ENCODE measurements around the gene CEP112.

CEP112 gene

GRCh38 chr17:65851965-65852736 lies 339.8 kb downstream of the CEP112 start:
- TF ChIP-seq GATA3 (IDR thresholded peaks at IDR 0.05; ENCODE audit: low read depth, low read length), result no peak
- TF ChIP-seq GATA2 (IDR thresholded peaks at IDR 0.05; ENCODE audit: low read depth, low read length), result no peak

- no peak for TF ChIP-seq GATA3 (IDR thresholded peaks at IDR 0.05; ENCODE audit: low read depth, low read length)
- TF ChIP-seq GATA2 (IDR thresholded peaks at IDR 0.05; ENCODE audit: low read depth, low read length), result no peak
Observed at GRCh38 chr17:65850486-65850885, 341.4 kb downstream of the CEP112 start.

- TF ChIP-seq GATA3 (IDR thresholded peaks at IDR 0.05; ENCODE audit: low read depth, low read length) (no peak), GATA2 (IDR thresholded peaks at IDR 0.05; ENCODE audit: low read depth, low read length) (no peak)
Observed at GRCh38 chr17:65848751-65849150, 343.2 kb downstream of the CEP112 start.

GRCh38 chr17:65841089-65841488 lies 350.8 kb downstream of the CEP112 start:
- no peak for TF ChIP-seq GATA3 (IDR thresholded peaks at IDR 0.05; ENCODE audit: low read depth, low read length)
- no peak for TF ChIP-seq GATA2 (IDR thresholded peaks at IDR 0.05; ENCODE audit: low read depth, low read length)

- TF ChIP-seq GATA3 (IDR thresholded peaks at IDR 0.05; ENCODE audit: low read depth, low read length) (no peak), GATA2 (IDR thresholded peaks at IDR 0.05; ENCODE audit: low read depth, low read length) (no peak)
Observed at GRCh38 chr17:65833214-65833613, 358.7 kb downstream of the CEP112 start.

GRCh38 chr17:65830356-65830755 lies 361.6 kb downstream of the CEP112 start:
- TF ChIP-seq GATA3 (IDR thresholded peaks at IDR 0.05; ENCODE audit: low read depth, low read length) (no peak), GATA2 (IDR thresholded peaks at IDR 0.05; ENCODE audit: low read depth, low read length) (no peak)

- no peak for TF ChIP-seq GATA2 (IDR thresholded peaks at IDR 0.05; ENCODE audit: low read depth, low read length)
- no peak for TF ChIP-seq GATA3 (IDR thresholded peaks at IDR 0.05; ENCODE audit: low read depth, low read length)
Observed at GRCh38 chr17:65824901-65825300, 367.0 kb downstream of the CEP112 start.

- TF ChIP-seq GATA2 (IDR thresholded peaks at IDR 0.05; ENCODE audit: low read depth, low read length) (no peak), GATA3 (IDR thresholded peaks at IDR 0.05; ENCODE audit: low read depth, low read length) (no peak)
Observed at GRCh38 chr17:65823713-65824112, 368.2 kb downstream of the CEP112 start.

- TF ChIP-seq GATA3 (IDR thresholded peaks at IDR 0.05; ENCODE audit: low read depth, low read length), result no peak
- TF ChIP-seq GATA2 (IDR thresholded peaks at IDR 0.05; ENCODE audit: low read depth, low read length), result no peak
Observed at GRCh38 chr17:65820811-65821210, 371.1 kb downstream of the CEP112 start.

- no peak for TF ChIP-seq GATA3 (IDR thresholded peaks at IDR 0.05; ENCODE audit: low read depth, low read length)
- TF ChIP-seq GATA2 (IDR thresholded peaks at IDR 0.05; ENCODE audit: low read depth, low read length), result no peak
Observed at GRCh38 chr17:65820306-65820705, 371.6 kb downstream of the CEP112 start.

GRCh38 chr17:65819810-65820209 lies 372.1 kb downstream of the CEP112 start:
- no peak for TF ChIP-seq GATA2 (IDR thresholded peaks at IDR 0.05; ENCODE audit: low read depth, low read length)
- TF ChIP-seq GATA3 (IDR thresholded peaks at IDR 0.05; ENCODE audit: low read depth, low read length), result no peak

GRCh38 chr17:65817951-65818350 lies 374.0 kb downstream of the CEP112 start:
- TF ChIP-seq GATA2 (IDR thresholded peaks at IDR 0.05; ENCODE audit: low read depth, low read length), result no peak
- no peak for TF ChIP-seq GATA3 (IDR thresholded peaks at IDR 0.05; ENCODE audit: low read depth, low read length)

- TF ChIP-seq GATA3 (IDR thresholded peaks at IDR 0.05; ENCODE audit: low read depth, low read length) (no peak), GATA2 (IDR thresholded peaks at IDR 0.05; ENCODE audit: low read depth, low read length) (no peak)
Observed at GRCh38 chr17:65814418-65814817, 377.5 kb downstream of the CEP112 start.

GRCh38 chr17:65813306-65813705 lies 378.6 kb downstream of the CEP112 start:
- TF ChIP-seq GATA3 (IDR thresholded peaks at IDR 0.05; ENCODE audit: low read depth, low read length), result no peak
- no peak for TF ChIP-seq GATA2 (IDR thresholded peaks at IDR 0.05; ENCODE audit: low read depth, low read length)

- TF ChIP-seq GATA2 (IDR thresholded peaks at IDR 0.05; ENCODE audit: low read depth, low read length) (no peak), GATA3 (IDR thresholded peaks at IDR 0.05; ENCODE audit: low read depth, low read length) (no peak)
Observed at GRCh38 chr17:65811043-65811442, 380.9 kb downstream of the CEP112 start.
